Cerebellar cortex (tissue), 1 donor: ENCODE results near the gene MYB.
"Not testable (repeated sequence)": the region's sequence is repeated elsewhere in the genome, so short reads cannot be mapped to it uniquely, and the experiment has no call there.

Experiments
- DNase-seq: peaks from one replicate; pipeline ENCODE4 v3.0.0-alpha.2; 2015; ENCODE audit warnings: low spot score

The MYB gene

DNA sequence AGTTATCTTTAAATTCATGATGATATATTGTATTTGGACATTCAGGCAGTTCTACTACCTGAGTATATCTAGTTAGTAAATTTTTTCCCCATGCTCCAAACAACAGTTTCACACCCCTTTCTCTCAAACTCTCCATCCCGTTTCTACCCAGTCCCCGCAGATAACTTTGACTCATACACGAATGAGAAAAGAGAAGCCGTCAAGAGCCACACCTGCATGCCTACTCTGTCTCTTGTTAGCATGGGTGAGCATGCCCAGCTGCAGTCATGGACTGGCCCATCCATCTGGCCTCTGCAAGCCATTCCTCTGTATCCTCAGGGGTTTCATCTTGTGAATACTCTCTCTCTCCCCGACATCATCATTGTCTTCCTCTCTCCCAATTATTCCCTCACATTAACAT, 41.5 kb downstream of the MYB start:
- no peak for DNase-seq

DNA sequence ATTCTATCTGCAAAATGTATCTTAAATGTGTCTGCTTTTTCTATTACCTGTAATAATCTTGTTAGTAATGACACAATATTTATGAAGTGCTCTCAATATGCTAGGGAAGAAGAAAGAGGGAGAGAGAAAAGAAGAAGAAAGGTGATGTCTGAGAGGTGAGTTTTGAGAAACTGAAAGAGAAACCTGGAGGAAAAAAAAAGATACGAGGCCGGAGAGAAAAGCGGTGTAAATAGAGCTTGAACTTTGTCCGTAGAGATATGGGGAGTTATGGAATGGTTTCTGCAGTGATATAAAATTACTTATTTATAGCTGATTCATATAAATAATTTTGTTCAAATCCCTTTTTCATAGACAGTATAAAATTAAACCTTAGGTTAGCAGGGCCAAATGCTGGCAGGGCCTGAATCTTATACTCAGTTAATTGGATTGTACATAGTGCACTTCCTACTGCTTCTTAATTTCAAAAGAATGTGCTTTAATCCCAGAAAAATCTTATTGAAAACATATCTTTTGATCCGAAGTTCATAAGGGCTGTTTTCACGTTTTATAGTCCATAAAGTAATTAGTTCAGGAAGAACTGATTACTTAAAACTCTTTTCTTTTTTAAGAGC, 43.0 kb downstream of the MYB start:
- DNase-seq: no peak

DNA sequence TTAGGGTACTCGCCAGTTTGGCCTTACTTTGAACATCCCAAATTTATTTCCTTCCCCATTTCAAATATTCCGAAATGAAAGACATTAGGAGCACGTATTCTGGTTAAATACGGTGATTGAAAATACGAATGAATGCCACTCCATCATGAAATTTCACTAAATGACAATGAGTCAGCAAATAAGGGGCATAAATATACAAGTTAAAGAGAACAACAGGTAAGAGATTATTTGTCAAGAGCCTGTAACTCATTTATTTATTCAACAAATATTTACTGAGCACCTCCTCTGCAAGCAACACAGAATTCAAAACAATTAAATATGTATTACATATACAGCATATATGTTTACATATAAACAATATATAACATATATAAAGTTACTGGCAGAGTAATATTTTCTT, 44.8 kb downstream of the MYB start:
- no peak for DNase-seq

DNA sequence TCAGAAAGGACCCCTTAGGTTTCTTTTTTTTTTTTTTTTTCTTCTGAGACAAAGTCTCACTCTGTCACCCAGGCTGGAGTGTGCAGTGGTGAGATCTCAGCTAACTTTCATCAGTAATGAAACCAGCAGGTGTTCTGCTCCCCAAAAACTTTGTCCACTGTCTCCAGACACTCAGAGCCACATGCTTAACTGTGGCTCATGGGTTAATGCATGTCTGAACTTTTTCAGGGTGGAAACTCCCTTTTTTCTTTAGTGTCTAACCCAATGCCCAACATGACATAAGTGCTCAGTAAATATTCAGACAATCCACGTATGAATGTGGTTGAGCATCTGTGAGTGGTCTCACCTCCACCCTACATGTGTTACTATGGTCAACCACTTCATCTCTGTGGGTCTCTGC, 45.4 kb downstream of the MYB start:
- DNase-seq: no peak

- DNase-seq: no peak
Measured at GRCh38 chr6:135227349-135227748, 46.2 kb downstream of the MYB start.

DNA sequence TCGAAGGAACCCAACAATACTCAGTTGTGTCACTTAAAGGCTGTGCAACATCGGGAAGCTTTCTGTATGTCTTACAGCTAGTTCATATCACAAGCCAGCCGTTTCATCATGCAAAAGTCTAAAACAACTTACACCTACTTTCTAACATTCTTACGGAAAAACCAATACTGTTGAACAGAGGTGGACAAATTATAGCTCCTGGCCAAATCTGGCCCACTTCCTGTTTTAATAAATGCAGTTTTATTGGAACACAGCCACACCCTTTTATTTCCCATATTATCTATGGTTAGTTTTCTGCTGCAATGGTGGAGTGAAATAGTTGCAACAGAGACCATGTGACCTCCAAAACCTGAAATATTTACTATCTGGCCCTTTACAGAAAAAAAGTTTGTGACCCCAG, 46.6 kb downstream of the MYB start:
- no peak for DNase-seq

DNA sequence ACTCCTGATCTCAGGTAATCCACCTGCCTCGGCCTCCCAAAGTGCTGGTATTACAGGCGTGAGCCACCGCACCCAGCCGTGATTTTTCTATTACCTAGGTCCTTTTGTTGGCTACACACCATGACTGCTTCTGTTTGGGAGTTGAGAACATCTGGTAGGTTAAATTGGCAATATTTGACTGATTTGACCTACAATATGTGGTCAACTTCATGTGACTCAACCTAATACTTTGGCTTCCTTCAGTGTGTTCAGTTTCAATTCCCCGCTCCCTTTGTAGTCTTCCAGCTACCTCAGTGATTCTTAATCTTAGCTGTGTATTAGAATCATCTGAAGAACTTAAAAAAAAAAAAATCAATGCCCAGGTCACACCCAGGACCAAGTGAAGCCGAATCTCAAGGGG, 47.4 kb downstream of the MYB start:
- DNase-seq: no peak

- no peak for DNase-seq
Measured at GRCh38 chr6:135229996-135230395, 48.9 kb downstream of the MYB start.

- no peak for DNase-seq
Measured at GRCh38 chr6:135230711-135231468, 49.8 kb downstream of the MYB start.

- no peak for DNase-seq
Measured at GRCh38 chr6:135231469-135231844, 50.3 kb downstream of the MYB start.

- no peak for DNase-seq
Measured at GRCh38 chr6:135233686-135234491, 52.8 kb downstream of the MYB start.

GRCh38 chr6:135234492-135234780, 53.3 kb downstream of the MYB start:
- no peak for DNase-seq

GRCh38 chr6:135235716-135236115, 54.6 kb downstream of the MYB start:
- DNase-seq: no peak

DNA sequence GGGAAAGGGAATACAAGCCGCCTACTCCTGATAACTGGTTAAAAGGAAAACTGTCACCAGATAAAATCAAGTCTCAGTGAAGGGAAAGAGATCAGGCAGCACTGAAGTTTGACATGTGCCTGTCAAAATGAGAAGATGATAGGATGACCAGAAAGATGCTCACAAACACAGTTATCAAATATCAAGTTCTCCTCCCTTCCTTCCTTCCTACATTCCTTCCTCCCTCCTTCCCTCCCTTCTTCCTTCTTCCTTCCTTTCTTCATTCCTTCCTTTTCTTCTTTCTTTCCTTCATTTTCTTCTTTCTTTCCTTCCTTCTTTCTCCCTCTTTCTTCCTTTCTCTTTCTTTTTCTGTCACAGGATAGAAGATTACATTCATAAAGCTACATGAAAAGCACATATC, 55.2 kb downstream of the MYB start:
- DNase-seq: no peak

DNA sequence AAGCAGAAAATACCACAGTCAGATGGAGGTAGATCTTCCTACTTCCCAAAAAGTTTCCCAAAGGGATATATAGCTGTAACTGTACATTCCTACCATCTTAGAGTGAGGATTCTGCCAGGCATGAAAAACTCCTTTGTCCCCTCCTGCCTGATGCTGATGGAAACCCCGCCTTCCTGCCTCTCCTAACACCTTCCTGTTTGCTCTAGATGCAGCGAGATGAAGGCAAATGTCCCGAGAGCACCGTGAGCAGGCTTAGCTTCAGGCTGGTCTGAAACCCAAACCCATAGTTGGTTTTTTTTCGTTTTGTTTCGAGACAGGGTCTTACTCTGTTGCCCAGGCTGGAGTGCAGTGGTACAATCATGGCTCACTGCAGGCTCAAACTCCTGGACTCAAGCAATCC, 55.6 kb downstream of the MYB start:
- no peak for DNase-seq

DNA sequence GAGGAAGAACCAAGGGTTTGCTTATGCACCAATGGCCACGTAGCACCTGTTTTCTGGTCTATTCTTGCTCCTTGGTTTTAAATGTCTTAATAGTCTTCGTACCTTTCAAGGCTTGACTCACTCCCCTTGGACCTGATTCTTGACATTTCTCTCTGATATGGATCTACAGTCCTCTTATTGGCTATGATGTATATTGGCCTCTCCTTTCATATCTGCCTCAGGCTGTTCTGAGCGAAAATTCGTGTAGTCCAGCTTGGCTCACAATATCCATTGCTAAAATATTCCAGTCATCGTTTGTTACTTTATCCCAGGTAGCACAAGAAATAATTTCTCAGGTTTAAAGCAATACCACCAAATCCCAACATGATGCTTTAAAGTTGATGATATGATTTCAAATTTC, 59.6 kb downstream of the MYB start:
- DNase-seq: no peak

- no peak for DNase-seq
Measured at GRCh38 chr6:135243871-135244796, 63.0 kb downstream of the MYB start.

- DNase-seq: no peak
Measured at GRCh38 chr6:135244805-135245204, 63.7 kb downstream of the MYB start.

- not testable (repeated sequence) for DNase-seq
Measured at GRCh38 chr6:135246412-135247012, 65.4 kb downstream of the MYB start.

DNA sequence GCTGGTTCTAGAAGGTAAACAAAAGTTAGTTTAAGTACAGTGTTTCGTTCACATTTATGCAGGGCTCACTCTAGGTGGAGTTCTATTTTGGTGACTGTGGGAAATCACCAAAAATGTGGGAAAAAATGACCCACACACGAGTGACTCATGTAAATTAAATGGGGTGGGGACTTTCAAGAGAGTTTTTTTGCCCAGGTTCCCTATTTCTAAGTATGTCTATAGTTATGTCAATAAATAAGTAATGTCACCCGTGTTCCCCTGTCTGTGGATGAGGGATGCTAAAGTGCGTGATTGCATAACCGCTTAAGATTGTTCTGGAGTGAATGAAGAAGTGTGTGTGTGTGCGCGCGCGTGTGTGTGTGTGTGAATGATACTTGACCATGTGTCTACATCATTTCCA, 69.1 kb downstream of the MYB start:
- no peak for DNase-seq

- DNase-seq: no peak
Measured at GRCh38 chr6:135250751-135251497, 69.8 kb downstream of the MYB start.
